GM23338 (cell line): Measurements from ENCODE around the gene OIT3. TPM values are rescaled to one million over a fixed set of nuclear protein-coding genes. Genes with fewer than 3 reads are reported as not detected.

Experiments used
- ATAC-seq: fragments of 200-7000 bp; cut with Tn5 transposase; 3 replicates; pipeline ENCODE4 v1.9.1; 2020
- DNase-seq: peaks from one replicate; pipeline ENCODE4 v3.0.0-alpha.2; 2015; ENCODE audit warnings: low spot score
- H2AFZ ChIP-seq: fragments of 200-600 bp; sonication (generic); 2 replicates; pipeline ENCODE4 v1.8.0; 2016; ENCODE audit warnings: antibody characterized with exemption, mild to moderate bottlenecking, moderate library complexity
- H3F3A ChIP-seq: fragments of 200-600 bp; sonication (generic); replicated peaks from 2 replicates; pipeline ENCODE4 v1.8.0; 2017; ENCODE audit warnings: antibody characterized with exemption, mixed run types, low read depth
- H3K27ac ChIP-seq: fragments of 200-600 bp; sonication (generic); 2 replicates; pipeline ENCODE4 v1.6.1; 2016; ENCODE audit warnings: low read depth
- H3K27me3 ChIP-seq: fragments of 200-600 bp; sonication (generic); 2 replicates; pipeline ENCODE4 v1.8.0; 2016; ENCODE audit warnings: mild to moderate bottlenecking, mixed run types, moderate library complexity; ENCODE audit not compliant: insufficient read depth
- H3K36me3 ChIP-seq: fragments of 200-600 bp; sonication (generic); 2 replicates; pipeline ENCODE4 v1.8.0; 2016; ENCODE audit warnings: mild to moderate bottlenecking; ENCODE audit not compliant: insufficient read depth
- H3K4me1 ChIP-seq: fragments of 200-600 bp; sonication (generic); 2 replicates; pipeline ENCODE4 v1.8.0; 2016; ENCODE audit warnings: mild to moderate bottlenecking, moderate library complexity; ENCODE audit not compliant: insufficient read depth
- H3K4me2 ChIP-seq: fragments of 200-600 bp; sonication (generic); 2 replicates; pipeline ENCODE4 v1.7.1; 2017; ENCODE audit warnings: mixed run types
- H3K4me3 ChIP-seq: fragments of 200-600 bp; sonication (generic); 2 replicates; pipeline ENCODE4 v1.6.1; 2016; ENCODE audit warnings: mixed run types
- H3K79me2 ChIP-seq: fragments of 200-600 bp; sonication (generic); replicated peaks from 2 replicates; pipeline ENCODE4 v1.8.0; 2017; ENCODE audit warnings: mild to moderate bottlenecking; ENCODE audit not compliant: insufficient read depth
- H3K9me2 ChIP-seq: fragments of 200-600 bp; sonication (generic); 2 replicates; pipeline ENCODE4 v1.8.0; 2017; ENCODE audit not compliant: insufficient read depth
- H4K20me1 ChIP-seq: fragments of 200-600 bp; sonication (generic); replicated peaks from 2 replicates; pipeline ENCODE4 v1.8.0; 2017; ENCODE audit warnings: mild to moderate bottlenecking; ENCODE audit not compliant: insufficient read depth
- H3K27ac Mint-ChIP-seq: 2 replicates; pipeline ENCODE4 v1.8.0; 2020; ENCODE audit warnings: inconsistent platforms, mild to moderate bottlenecking, moderate library complexity, mixed read lengths
- H3K27me3 Mint-ChIP-seq: 3 replicates; pipeline ENCODE4 v1.8.0; 2022; ENCODE audit warnings: low read depth, mild to moderate bottlenecking, moderate library complexity, mixed read lengths, inconsistent platforms; ENCODE audit not compliant: insufficient read depth, poor library complexity
- H3K36me3 Mint-ChIP-seq: 3 replicates; pipeline ENCODE4 v1.8.0; 2021; ENCODE audit warnings: low read depth, mild to moderate bottlenecking, inconsistent platforms, moderate library complexity, mixed read lengths
- H3K4me1 Mint-ChIP-seq: 3 replicates; pipeline ENCODE4 v1.8.0; 2020; ENCODE audit warnings: mild to moderate bottlenecking, inconsistent platforms, mixed read lengths
- H3K4me3 Mint-ChIP-seq: 3 replicates; pipeline ENCODE4 v1.8.0; 2021; ENCODE audit warnings: moderate library complexity, mild to moderate bottlenecking, inconsistent platforms, mixed read lengths
- H3K9me3 Mint-ChIP-seq: 3 replicates; pipeline ENCODE4 v1.8.0; 2020; ENCODE audit warnings: moderate library complexity, mild to moderate bottlenecking, inconsistent platforms, mixed read lengths
- CTCF ChIP-seq, 2 experiments: fragments of 200-600 bp in 1 of 2; sonication (generic) in 1 of 2; conservative IDR thresholded peaks; 2 replicates each; pipeline versions ENCODE4 v1.5.1 to v1.6.1; 2016 to 2017; ENCODE audit warnings: antibody characterized with exemption in 2 of 2, low read depth in 2 of 2, mild to moderate bottlenecking in 2 of 2, moderate library complexity in 1 of 2
- ETS1 ChIP-seq: IDR thresholded peaks from 2 replicates; pipeline ENCODE4 v1.6.1; 2016; ENCODE audit warnings: antibody characterized with exemption
- EZH2 ChIP-seq: fragments of 200-600 bp; sonication (generic); IDR thresholded peaks from one replicate; pipeline ENCODE4 v1.8.0; 2017; ENCODE audit warnings: antibody characterized with exemption, mild to moderate bottlenecking, low read depth; ENCODE audit not compliant: unreplicated experiment
- EZH2phosphoT487 ChIP-seq: fragments of 200-600 bp; sonication (generic); IDR thresholded peaks from one replicate; pipeline ENCODE4 v1.8.1; 2018; ENCODE audit warnings: antibody characterized with exemption; ENCODE audit not compliant: unreplicated experiment
- NANOG ChIP-seq: IDR thresholded peaks from 2 replicates; pipeline ENCODE4 v1.6.1; 2016; ENCODE audit warnings: antibody characterized with exemption, borderline replicate concordance
- POLR2AphosphoS5 ChIP-seq: IDR thresholded peaks from 2 replicates; pipeline ENCODE4 v1.6.1; 2016; ENCODE audit warnings: antibody characterized with exemption, low read depth
- REST ChIP-seq: IDR thresholded peaks from one replicate; pipeline ENCODE4 v1.6.1; 2018; ENCODE audit warnings: antibody characterized with exemption; ENCODE audit not compliant: unreplicated experiment
- STAT1 ChIP-seq: IDR thresholded peaks from one replicate; pipeline ENCODE4 v1.6.1; 2016; ENCODE audit warnings: antibody characterized with exemption; ENCODE audit not compliant: unreplicated experiment
- ZNF114 ChIP-seq: fragments of 250-450 bp; sonication (Bioruptor Pico); IDR thresholded peaks from 2 replicates; pipeline ENCODE4 v1.5.0; 2020; ENCODE audit warnings: mild to moderate bottlenecking, moderate library complexity
- ZNF331 ChIP-seq: fragments of 250-450 bp; sonication (Bioruptor Pico); IDR thresholded peaks from 2 replicates; pipeline ENCODE4 v1.5.0; 2020; ENCODE audit warnings: low read depth, mild to moderate bottlenecking, moderate library complexity
- ZNF462 ChIP-seq: fragments of 250-450 bp; sonication (Bioruptor Pico); IDR thresholded peaks from 2 replicates; pipeline ENCODE4 v1.5.0; 2020; ENCODE audit warnings: mild to moderate bottlenecking, moderate library complexity
- polyA plus RNA-seq: library from polyadenylated mRNA; unstranded; fragments of >200 nt; fragmentation: Nextera tagmentation; extraction: Ambion mirVana; gene quantifications from 2 replicates; pipeline ENCODE4 v1.2.1, GENCODE V29; 2016
- total RNA-seq: library from RNA; depleted of rRNA; stranded (reverse); fragments of >200 nt; shearing (Covaris generic); gene quantifications from 2 replicates; pipeline ENCODE4 v1.2.3, GENCODE V29; 2014

The OIT3 gene
- total and polyA plus RNA-seq, 2 experiments from 2014 or later = not detected

- Histone ChIP-seq H3K4me1 (no peaks in the 10 kb centered on the region), H3K79me2 (no peaks in the 10 kb centered on the region), H3K9me2 (no peaks in the 10 kb centered on the region), H3K27me3 (no peaks in the 10 kb centered on the region), H3K4me2 (no peak overlapping the region), H3K27ac (no peak overlapping the region), H2AFZ (no peak overlapping the region), H3F3A (no peaks in the 10 kb centered on the region), H3K36me3 (no peaks in the 10 kb centered on the region), H3K4me3 (no peak overlapping the region), H4K20me1 (no peaks in the 10 kb centered on the region)
- Mint-ChIP-seq H3K4me3 (no peak overlapping the region), H3K27me3 (no peaks in the 10 kb centered on the region), H3K27ac (no peak overlapping the region), H3K36me3 (no peaks in the 10 kb centered on the region), H3K4me1 (peaks cover 13% of the 10 kb centered on the region), H3K9me3 (no peaks in the 10 kb centered on the region)
- DNase-seq (no peak), ATAC-seq (no peak)
- TF ChIP-seq ZNF331 (CRISPR knock-in tag) (no peak), EZH2phosphoT487 (no peak), EZH2 (no peak), STAT1 (no peak), ETS1 (no peak), ZNF114 (CRISPR knock-in tag) (no peak), REST (no peak), ZNF462 (CRISPR knock-in tag) (no peak), POLR2AphosphoS5 (no peak), NANOG (no peak), CTCF (conservative IDR thresholded peaks at IDR 0.05; ENCODE audit: low read depth in 2 of 2) (no peak)
These were observed 53.4 kb downstream of the OIT3 start for GRCh38 chr10:72946963-72947362.
